Mucosa of rectum (tissue), 2 donors: ENCODE data around the gene ZNF155.

Experiments
- H3K27ac ChIP-seq, 2 donors: one replicate each; pipeline ENCODE4 v1.7.0; 2013; ENCODE audit warnings: inconsistent platforms in 2 of 2, low read depth in 2 of 2, low read length in 2 of 2
- H3K27me3 ChIP-seq, 2 donors: one replicate each; pipeline ENCODE4 v1.7.0; 2013; ENCODE audit warnings: low read length in 2 of 2; ENCODE audit not compliant: control insufficient read depth in 2 of 2, insufficient read depth in 2 of 2
- H3K36me3 ChIP-seq, 2 donors: one replicate each; pipeline ENCODE4 v1.7.0; 2013; ENCODE audit warnings: low read length in 2 of 2; ENCODE audit not compliant: control insufficient read depth in 2 of 2, insufficient read depth in 2 of 2
- H3K4me1 ChIP-seq, 2 donors: one replicate each; pipeline ENCODE4 v1.7.0; 2013; ENCODE audit warnings: low read length in 2 of 2, mild to moderate bottlenecking in 1 of 2; ENCODE audit not compliant: control insufficient read depth in 2 of 2, insufficient read depth in 2 of 2
- H3K4me3 ChIP-seq, 2 donors: one replicate each; pipeline ENCODE4 v1.7.0; 2013; ENCODE audit warnings: low read length in 2 of 2
- H3K9ac ChIP-seq, 2 donors: one replicate each; pipeline ENCODE4 v1.7.0; 2013; ENCODE audit warnings: low read length in 2 of 2, low read depth in 1 of 2, mild to moderate bottlenecking in 1 of 2
- H3K9me3 ChIP-seq, 2 donors: one replicate each; pipeline ENCODE4 v1.7.0; 2013; ENCODE audit warnings: low read length in 2 of 2; ENCODE audit not compliant: control insufficient read depth in 2 of 2
- donor health status: healthy.
- donor health status: Normal muscosa, but diverticular disease.

Gene ZNF155

GRCh38 chr19:44003461-44004009, 19.5 kb downstream of the ZNF155 start:
- H3K27me3 ChIP-seq, result no peaks in the 10 kb centered on the region
- peak overlapping the region; percentile 83 to 93 for H3K4me3 ChIP-seq
- H3K9ac ChIP-seq, result peak overlapping the region; percentile 71 to 82
- H3K4me1 ChIP-seq, result peaks cover 3 to 10% of the 10 kb centered on the region in 2 donors
- peak overlapping the region in 1 of 2 donors; percentile 61 for H3K27ac ChIP-seq
- peaks cover 10 to 11% of the 10 kb centered on the region in 2 donors for H3K9me3 ChIP-seq
- H3K36me3 ChIP-seq, result peaks cover 16 to 17% of the 10 kb centered on the region in 2 donors

GRCh38 chr19:44005973-44006372, 22.0 kb downstream of the ZNF155 start:
- Histone ChIP-seq H3K9me3 (peaks cover 28 to 31% of the 10 kb centered on the region in 2 donors), H3K4me1 (peaks cover 3 to 10% of the 10 kb centered on the region in 2 donors), H3K27ac (no peak overlapping the region), H3K9ac (no peak overlapping the region), H3K4me3 (no peak overlapping the region), H3K27me3 (no peaks in the 10 kb centered on the region), H3K36me3 (peaks cover 40% of the 10 kb centered on the region in 2 donors)

DNA sequence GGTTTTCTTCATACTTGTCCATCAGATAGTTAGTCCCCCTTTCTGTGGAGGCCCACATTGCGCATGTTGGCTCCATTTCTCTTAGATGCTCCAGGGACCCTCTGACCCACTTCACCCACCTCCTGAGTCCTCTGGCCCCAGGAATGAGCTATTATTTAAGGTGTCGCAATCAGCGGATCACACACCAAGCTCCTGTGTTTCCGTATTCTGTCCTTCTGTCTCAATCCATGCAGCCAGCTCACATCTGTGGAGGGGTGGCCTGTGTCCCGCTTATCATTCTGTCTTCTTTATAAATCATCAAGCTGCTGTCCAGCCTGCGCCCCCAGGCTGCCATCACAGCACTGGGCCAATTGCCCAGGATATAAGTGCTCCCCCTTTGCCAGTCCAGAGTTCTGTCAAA, 23.5 kb downstream of the ZNF155 start:
- Histone ChIP-seq H3K9me3 (peaks cover 35 to 36% of the 10 kb centered on the region in 2 donors), H3K27me3 (no peaks in the 10 kb centered on the region), H3K36me3 (peaks cover 51 to 52% of the 10 kb centered on the region in 2 donors), H3K4me3 (no peak overlapping the region), H3K9ac (no peak overlapping the region), H3K27ac (no peak overlapping the region), H3K4me1 (peaks cover 0 to 6% of the 10 kb centered on the region in 2 donors)

DNA sequence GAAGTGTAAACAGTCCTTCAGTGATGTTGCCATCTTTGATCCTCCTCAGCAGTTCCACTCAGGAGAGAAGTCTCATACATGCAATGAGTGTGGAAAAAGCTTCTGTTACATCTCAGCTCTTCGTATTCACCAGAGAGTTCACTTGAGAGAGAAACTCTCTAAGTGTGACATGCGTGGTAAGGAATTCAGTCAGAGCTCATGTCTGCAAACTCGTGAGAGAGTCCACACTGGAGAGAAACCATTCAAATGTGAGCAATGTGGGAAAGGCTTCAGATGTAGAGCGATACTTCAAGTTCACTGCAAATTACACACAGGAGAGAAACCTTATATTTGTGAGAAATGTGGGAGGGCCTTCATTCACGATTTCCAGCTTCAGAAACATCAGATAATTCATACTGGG, 26.5 kb downstream of the ZNF155 start:
- peaks cover 51 to 52% of the 10 kb centered on the region in 2 donors for H3K36me3 ChIP-seq
- H3K9ac ChIP-seq, result no peak overlapping the region
- H3K9me3 ChIP-seq, result peaks cover 37 to 41% of the 10 kb centered on the region in 2 donors
- H3K4me3 ChIP-seq, result peak overlapping the region; percentile 17 to 27
- H3K27ac ChIP-seq, result no peak overlapping the region
- no peaks in the 10 kb centered on the region for H3K4me1 ChIP-seq
- H3K27me3 ChIP-seq, result no peaks in the 10 kb centered on the region

GRCh38 chr19:44019498-44019897, 35.5 kb downstream of the ZNF155 start:
- Histone ChIP-seq H3K9ac (no peak overlapping the region), H3K27ac (no peak overlapping the region), H3K36me3 (no peaks in the 10 kb centered on the region), H3K27me3 (no peaks in the 10 kb centered on the region), H3K9me3 (peaks cover 2 to 4% of the 10 kb centered on the region in 2 donors), H3K4me3 (no peak overlapping the region), H3K4me1 (no peaks in the 10 kb centered on the region)

- Histone ChIP-seq H3K27me3 (no peaks in the 10 kb centered on the region), H3K36me3 (no peaks in the 10 kb centered on the region), H3K4me1 (peaks cover 0 to 8% of the 10 kb centered on the region in 2 donors), H3K9ac (no peak overlapping the region), H3K27ac (no peak overlapping the region), H3K9me3 (no peaks in the 10 kb centered on the region), H3K4me3 (no peak overlapping the region)
Observed at GRCh38 chr19:44021221-44021620, 37.2 kb downstream of the ZNF155 start.

GRCh38 chr19:44024900-44025216, 40.9 kb downstream of the ZNF155 start:
- no peaks in the 10 kb centered on the region for H3K27me3 ChIP-seq
- H3K36me3 ChIP-seq, result peaks cover 23 to 25% of the 10 kb centered on the region in 2 donors
- peak overlapping the region; percentile 56 to 79 for H3K9ac ChIP-seq
- H3K27ac ChIP-seq, result no peak overlapping the region
- peaks cover 0 to 8% of the 10 kb centered on the region in 2 donors for H3K4me1 ChIP-seq
- H3K4me3 ChIP-seq, result peak overlapping the region; percentile 89
- peaks cover 13 to 14% of the 10 kb centered on the region in 2 donors for H3K9me3 ChIP-seq

DNA sequence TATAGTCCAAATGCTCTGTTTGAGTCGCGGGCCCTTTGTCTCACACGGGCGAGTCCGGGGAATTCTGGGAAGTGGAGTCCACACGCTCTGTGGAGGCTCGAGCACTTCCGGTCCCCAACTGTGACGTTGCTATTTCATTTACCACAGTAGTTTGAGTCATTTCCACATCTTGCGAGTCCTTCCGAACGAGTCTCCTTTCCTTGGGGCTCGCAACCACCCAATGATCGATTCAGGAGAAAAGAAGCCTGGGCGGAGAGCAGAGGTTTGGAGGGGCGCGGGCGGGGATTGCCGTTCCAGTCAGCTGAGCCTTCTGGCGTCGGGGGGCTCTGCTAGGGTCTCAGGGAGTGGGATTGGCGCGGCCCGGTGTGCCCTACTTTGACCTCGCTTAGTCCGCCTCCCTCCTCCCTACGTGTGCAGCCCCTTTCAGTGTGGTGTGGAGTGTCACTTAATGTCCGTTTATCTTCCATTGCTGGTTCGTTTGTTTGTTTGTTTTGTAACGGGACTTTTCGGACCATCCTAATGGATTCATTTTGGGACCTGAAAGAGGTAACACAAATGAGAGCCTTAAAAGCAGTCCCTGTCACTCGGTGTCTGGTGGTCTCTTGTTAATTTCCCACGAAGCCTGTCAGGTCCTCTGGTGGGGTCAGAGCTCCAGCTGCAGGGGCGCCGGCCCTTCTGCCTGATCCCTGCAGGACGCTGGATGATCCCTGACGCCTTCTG, 41.4 kb downstream of the ZNF155 start, which contains the start of gene ZNF222:
Gene ZNF222 (plus strand): TSS at position 163 of the 720 bp plus-strand sequence. CDS start 58 bp downstream, at position 221.
- peak within 1 kb of the TSS; percentile 56 to 79 for H3K9ac ChIP-seq
- peaks cover 26 to 28% of the 10 kb centered on the region in 2 donors for H3K36me3 ChIP-seq
- H3K27me3 ChIP-seq, result no peaks in the 10 kb centered on the region
- H3K9me3 ChIP-seq, result peaks cover 13 to 16% of the 10 kb centered on the region in 2 donors
- H3K4me1 ChIP-seq, result peaks cover 0 to 8% of the 10 kb centered on the region in 2 donors
- H3K4me3 ChIP-seq, result peak within 1 kb of the TSS; percentile 89
- no peak within 1 kb of the TSS for H3K27ac ChIP-seq

DNA sequence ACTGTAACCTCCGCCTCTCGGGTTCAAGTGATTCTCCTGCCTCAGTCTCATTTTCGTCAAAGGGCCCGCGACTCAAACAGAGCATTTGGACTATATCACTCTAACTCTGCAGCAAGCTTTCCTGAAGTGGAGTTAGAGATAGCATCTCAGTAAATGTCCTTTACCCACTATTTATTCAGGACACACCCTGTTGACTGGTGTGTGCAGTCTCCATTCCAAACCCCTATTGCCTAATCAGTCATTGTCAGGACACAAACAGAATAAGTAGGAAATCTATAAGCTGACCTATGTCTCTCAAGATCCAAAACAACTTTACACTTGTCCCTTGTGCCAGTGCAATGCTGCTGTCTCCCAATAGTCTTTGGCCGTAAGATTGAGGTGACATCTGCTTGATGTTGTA, 42.6 kb downstream of the ZNF155 start:
- peaks cover 0 to 8% of the 10 kb centered on the region in 2 donors for H3K4me1 ChIP-seq
- peaks cover 34 to 36% of the 10 kb centered on the region in 2 donors for H3K36me3 ChIP-seq
- no peak overlapping the region for H3K27ac ChIP-seq
- H3K9ac ChIP-seq, result no peak overlapping the region
- peaks cover 19 to 24% of the 10 kb centered on the region in 2 donors for H3K9me3 ChIP-seq
- H3K4me3 ChIP-seq, result no peak overlapping the region
- H3K27me3 ChIP-seq, result no peaks in the 10 kb centered on the region

DNA sequence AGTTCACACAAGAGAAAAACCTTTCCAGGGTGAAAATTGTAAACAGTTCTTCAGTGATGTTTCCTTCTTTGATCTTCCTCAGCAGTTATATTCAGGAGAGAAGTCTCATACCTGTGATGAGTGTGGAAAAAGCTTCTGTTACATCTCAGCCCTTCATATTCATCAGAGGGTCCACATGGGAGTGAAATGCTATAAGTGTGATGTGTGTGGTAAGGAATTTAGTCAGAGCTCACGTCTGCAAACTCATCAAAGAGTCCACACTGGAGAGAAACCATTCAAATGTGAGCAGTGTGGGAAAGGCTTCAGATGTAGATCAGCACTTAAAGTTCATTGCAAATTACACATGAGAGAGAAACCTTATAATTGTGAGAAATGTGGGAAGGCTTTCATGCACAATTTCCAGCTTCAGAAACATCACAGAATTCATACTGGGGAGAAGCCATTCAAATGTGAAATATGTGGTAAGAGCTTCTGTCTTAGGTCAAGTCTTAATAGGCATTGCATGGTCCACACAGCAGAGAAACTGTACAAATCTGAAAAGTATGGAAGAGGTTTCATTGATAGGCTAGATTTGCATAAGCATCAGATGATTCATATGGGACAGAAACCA, 48.1 kb downstream of the ZNF155 start:
- Histone ChIP-seq H3K27ac (no peak overlapping the region), H3K4me1 (no peaks in the 10 kb centered on the region), H3K27me3 (no peaks in the 10 kb centered on the region), H3K9me3 (peaks cover 38% of the 10 kb centered on the region in 2 donors), H3K36me3 (peaks cover 43 to 44% of the 10 kb centered on the region in 2 donors), H3K4me3 (peak overlapping the region in 1 of 2 donors; percentile 27), H3K9ac (no peak overlapping the region)
